ELR (cell line): ENCODE measurements around the gene ZFP57.

Experiments used
- DNase-seq: peaks from one replicate; pipeline ENCODE4 v3.0.0-alpha.2; 2015; ENCODE audit warnings: low read depth

Gene ZFP57

DNA sequence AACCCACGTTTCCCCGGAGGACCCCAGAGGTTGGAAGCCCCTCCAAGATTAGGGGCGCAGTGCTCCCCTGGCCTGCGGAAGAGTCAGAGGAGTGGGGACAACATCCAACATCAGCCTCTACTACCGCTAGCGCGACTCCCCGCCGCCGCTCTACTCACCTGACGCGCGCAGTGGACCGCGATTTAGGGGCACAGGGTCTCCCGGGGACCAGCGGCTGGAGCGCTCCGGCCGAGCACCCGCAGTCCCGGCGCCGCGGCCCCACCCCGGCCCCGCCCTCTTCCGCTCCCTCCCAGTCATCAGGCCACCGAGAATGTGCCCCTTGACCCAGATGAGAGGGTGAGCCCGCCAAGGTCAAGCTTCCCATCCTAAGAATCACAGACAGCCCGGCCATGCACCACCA is at the start of gene ZFP57:
TSS of gene ZFP57 (minus strand) at position 249 of the 400 bp plus-strand sequence. CDS start 4,149 bp downstream, outside the sequence.
- no peak for DNase-seq

GRCh38 chr6:29730575-29731126 is 49.7 kb upstream of the ZFP57 start:
- DNase-seq, result no peak

GRCh38 chr6:29729774-29730328 is 48.9 kb upstream of the ZFP57 start:
- no peak for DNase-seq

GRCh38 chr6:29728875-29729270 is 47.9 kb upstream of the ZFP57 start:
- no peak for DNase-seq

DNA sequence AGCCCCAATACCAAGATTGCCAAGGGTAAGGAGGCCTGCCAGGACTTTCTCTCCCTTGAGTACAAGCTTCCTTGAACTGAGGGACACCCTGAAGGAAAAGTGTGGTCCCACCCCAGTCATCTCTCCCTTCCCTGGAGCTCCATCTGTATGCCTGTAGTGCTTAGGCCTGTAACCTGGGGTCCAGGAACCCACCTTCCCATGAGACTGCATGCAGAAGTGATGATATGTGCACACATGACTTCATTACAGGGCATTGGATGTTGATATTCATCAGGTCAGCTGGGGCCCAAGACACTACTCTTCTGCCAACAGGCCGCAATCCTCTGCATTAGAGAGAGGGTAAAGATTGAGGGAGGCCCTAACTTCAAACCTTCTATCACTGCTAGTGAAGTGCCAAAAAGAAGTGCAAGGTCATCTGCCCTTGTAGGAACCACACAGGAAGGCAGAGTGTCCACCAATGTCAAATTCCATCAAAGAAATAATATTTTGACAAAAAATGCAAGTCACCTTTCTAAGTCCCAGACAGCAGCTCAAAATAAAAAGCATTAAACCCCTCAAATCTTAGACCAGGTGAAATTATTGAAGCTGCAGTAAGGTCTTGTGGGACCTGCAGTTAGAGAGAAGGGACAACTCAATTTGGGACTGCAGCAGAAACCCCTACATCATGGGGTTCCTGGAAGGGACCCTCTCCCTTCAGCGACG is 47.4 kb upstream of the ZFP57 start:
- no peak for DNase-seq

- DNase-seq, result no peak
These were observed 46.7 kb upstream of the ZFP57 start for GRCh38 chr6:29727637-29728036.

- no peak for DNase-seq
These were observed 45.7 kb upstream of the ZFP57 start for GRCh38 chr6:29726571-29727194.

GRCh38 chr6:29726001-29726400 is 45.0 kb upstream of the ZFP57 start:
- DNase-seq, result no peak

DNA sequence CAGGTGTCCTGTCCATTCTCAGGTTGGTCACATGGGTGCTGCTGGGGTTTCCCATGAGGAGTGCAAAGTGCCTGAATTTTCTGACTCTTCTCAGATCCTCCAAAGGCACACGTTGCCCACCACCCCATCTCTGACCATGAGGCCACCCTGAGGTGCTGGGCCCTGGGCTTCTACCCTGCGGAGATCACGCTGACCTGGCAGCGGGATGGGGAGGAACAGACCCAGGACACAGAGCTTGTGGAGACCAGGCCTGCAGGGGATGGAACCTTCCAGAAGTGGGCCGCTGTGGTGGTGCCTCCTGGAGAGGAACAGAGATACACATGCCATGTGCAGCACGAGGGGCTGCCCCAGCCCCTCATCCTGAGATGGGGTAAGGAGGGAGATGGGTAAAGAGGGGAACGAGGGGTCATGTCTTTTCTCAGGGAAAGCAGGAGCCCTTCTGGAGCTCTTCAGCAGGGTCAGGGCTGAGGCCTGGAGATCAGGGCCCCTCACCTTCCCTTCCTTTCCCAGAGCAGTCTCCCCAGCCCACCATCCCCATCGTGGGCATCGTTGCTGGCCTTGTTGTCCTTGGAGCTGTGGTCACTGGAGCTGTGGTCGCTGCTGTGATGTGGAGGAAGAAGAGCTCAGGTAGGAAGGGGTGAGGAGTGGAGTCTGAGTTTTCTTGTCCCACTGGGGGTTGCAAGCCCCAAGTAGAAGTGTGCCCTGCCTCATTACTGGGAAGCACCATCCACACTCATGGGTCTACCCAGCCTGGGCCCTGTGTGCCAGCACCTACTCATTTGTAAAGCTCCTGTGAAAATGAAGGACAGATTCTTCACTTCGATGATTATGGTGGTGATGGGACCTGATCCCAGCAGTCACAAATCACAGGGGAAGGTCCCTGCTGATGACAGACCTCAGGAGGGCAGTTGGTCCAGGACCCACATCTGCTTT is 44.3 kb upstream of the ZFP57 start:
- no peak for DNase-seq

DNA sequence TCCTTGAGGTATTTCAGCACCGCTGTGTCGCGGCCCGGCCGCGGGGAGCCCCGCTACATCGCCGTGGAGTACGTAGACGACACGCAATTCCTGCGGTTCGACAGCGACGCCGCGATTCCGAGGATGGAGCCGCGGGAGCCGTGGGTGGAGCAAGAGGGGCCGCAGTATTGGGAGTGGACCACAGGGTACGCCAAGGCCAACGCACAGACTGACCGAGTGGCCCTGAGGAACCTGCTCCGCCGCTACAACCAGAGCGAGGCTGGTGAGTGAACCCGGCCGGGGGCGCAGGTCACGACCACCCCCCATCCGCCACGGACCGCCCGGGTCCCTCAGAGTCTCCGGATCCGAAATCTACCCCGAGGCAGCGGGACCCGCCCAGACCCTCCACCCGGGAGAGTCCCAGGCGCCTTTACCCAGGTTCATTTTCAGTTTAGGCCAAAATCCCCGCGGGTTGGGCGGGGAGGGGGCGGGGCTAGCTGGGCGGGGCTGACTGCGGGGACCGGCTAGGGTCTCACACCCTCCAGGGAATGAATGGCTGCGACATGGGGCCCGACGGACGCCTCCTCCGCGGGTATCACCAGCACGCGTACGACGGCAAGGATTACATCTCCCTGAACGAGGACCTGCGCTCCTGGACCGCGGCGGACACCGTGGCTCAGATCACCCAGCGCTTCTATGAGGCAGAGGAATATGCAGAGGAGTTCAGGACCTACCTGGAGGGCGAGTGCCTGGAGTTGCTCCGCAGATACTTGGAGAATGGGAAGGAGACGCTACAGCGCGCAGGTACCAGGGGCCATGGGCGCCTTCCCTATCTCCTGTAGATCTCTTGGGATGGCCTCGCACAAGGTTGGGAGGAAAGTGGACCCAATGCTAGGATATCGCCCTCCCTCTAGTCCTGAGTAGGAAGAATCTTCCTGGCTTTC is 43.0 kb upstream of the ZFP57 start:
- peak; percentile 13 for DNase-seq

GRCh38 chr6:29723262-29723665 is 42.3 kb upstream of the ZFP57 start, which contains the start of gene HLA-F:
Gene HLA-F, plus strand, starts transcription at chr6:29723434. Its CDS starts 30 bp downstream, at chr6:29723464.
- peak; percentile 84 for DNase-seq

DNA sequence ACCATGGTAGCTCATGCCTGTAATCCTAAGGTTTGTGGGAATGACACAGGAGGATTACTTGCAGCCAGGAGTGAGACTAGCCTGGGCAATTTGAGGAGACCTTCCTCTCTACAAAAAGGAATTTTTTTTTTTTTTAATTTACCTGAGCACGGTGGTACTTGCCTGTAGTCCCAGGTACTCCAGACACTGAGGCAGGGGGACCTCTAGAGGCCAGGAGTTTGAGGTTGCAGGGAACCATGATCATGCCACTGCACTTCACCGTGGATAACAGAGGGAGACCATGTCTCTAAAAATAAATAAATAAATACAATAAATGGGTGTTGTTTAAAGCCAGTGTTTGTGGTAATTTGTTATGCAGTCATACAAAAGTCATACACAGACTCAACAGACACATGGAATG is 39.9 kb upstream of the ZFP57 start:
- no peak for DNase-seq

DNA sequence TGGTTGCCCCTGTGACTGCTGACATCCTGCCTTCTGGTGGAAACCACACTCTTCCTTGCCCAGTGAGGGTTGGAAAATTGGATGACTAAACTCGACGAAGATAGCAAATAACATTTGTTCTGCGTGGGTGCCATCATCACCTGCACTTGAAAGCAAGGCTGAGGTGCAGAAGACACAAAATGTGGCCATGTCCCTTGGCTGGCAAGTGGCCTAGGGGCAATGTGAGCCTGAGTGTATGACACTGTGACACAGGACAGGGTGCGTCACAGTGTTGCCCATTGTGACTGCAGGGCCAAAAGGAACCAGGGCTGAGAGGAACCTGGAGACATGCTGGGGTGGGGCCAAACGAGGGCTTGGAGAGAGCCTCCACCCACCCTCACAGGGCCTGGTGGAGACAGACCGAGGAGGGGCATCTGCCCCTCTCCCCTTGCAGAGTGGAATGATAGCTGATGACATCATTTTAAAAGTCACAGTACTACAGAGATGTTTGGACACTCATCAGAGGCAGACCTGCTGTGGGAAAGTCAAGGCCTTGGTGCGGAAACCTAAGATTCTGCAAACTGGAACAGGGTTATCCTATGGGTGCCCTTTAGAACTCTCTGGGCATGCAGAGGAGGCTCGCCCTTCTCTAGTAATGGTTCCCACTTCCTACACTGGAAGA is 29.5 kb upstream of the ZFP57 start:
- no peak for DNase-seq

DNA sequence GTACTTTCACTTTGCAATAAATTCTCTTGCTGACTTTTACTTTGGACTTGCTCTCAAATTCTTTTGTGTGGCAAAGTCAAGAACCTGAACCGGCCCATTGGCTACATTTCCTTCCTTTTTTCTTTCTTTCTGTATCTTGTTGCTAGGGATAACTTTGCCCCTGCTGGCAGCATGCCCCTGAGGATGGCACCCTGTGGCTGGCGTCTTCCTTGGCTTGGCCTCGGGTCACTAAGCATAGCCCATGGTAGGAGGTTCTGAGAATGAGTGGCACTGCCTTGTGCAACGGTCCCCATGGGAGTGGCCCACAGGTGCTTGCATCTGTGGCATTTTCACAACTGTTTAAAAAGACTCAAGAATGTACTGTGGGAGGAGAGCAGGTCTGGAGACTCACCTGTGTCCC is 28.2 kb upstream of the ZFP57 start:
- no peak for DNase-seq

DNA sequence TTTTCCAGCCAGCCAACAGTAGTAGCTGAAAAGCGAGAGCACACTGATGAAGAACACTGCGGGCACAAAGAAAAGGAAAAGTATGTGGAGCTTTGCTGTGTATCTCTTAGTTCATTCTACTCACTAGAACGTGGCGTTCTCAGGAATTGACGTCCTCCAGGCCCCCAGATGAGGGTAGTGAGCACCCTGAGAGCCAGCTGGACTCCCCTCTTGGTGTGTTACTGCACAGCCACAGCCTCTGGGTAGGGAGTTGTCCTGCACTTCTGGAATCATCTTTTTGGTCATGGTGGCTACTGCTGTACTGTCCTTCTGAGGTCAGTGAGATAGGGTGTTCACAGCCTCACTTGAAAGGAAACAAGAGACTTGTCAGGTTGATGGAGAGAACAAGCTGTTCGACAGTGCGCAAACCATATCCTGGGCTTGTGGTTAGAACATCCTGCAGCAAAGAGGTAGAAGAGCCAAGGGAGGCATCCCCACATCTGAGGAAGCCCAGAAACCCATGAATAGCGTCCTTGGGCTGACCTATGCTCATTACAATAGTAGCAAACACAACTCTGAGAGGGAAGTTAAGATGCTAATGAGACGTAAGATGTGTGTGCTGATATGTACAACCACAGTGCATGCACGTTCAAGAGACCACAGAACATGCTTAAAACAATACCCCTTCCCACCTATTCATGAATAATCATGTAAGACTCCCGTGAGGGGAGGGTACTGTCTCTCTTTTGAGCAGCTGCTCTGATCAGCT is 27.7 kb upstream of the ZFP57 start:
- no peak for DNase-seq

GRCh38 chr6:29705389-29706231 is 24.7 kb upstream of the ZFP57 start:
- peak; percentile 69 for DNase-seq

- peak; percentile 38 for DNase-seq
These were observed 21.7 kb upstream of the ZFP57 start for GRCh38 chr6:29702519-29703103.
